Measurements from ENCODE around the gene FALEC.

DNA sequence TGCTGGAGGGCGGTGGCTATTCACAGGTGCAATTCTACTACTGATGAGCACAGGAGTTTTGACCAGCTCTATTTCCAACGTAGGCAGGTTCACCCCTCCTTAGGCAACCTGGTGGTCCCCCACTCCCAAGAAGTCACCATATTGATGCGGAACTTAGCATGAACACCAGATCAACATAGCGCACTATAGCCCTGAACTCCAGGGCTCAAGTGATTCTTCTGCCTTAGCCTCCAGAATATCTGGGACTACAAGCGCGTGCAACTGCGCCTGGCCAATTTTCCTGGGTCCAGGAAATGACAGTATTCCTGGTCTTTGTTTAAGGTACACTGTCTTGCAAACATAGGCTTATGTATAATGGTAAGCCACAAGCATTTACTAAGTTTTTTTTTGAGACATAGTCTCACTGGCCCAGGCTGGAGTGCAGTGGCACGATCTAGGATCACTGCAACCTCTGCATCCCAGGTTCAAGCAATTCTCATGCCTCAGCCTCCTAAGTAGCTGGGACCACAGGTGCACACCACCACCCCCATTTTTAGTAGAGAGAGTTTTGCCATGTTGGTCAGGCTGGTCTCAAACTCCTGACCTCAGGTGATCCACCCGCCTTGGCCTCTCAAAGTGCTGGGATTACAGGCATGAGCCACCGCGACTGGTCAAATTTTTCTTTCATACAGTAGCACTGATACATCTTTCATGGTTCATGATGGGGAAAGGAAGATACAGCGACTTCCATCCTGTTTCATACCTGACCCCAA is 51.2 kb downstream of the FALEC start:
- no peak for TF ChIP-seq POLR2A (IDR thresholded peaks at IDR 0.05; ENCODE audit: extremely low read depth, insufficient read length)
- TF ChIP-seq, protein P1, sequence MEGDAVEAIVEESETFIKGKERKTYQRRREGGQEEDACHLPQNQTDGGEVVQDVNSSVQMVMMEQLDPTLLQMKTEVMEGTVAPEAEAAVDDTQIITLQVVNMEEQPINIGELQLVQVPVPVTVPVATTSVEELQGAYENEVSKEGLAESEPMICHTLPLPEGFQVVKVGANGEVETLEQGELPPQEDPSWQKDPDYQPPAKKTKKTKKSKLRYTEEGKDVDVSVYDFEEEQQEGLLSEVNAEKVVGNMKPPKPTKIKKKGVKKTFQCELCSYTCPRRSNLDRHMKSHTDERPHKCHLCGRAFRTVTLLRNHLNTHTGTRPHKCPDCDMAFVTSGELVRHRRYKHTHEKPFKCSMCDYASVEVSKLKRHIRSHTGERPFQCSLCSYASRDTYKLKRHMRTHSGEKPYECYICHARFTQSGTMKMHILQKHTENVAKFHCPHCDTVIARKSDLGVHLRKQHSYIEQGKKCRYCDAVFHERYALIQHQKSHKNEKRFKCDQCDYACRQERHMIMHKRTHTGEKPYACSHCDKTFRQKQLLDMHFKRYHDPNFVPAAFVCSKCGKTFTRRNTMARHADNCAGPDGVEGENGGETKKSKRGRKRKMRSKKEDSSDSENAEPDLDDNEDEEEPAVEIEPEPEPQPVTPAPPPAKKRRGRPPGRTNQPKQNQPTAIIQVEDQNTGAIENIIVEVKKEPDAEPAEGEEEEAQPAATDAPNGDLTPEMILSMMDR (IDR thresholded peaks at IDR 0.05; ENCODE audit: low read depth, low read length) = no peak

Data from NB4 (cell line).